OCI-LY7 (cell line): ENCODE data around the gene KCNH1. TPM values are rescaled to one million over a fixed set of nuclear protein-coding genes. Genes with fewer than 3 reads are reported as not detected.

Experiments used
- BruUV-seq: library from RNA; stranded (reverse); fragments of 400-500 nt; replicated peaks from 2 replicates; lab custom pipeline; 2021; lab: Mats Ljungman, UMichigan
- CTCF ChIA-PET: fragments of 300-600 bp; sonication (Branson Sonifier 250); formaldehyde crosslinking; loops from one replicate; lab custom pipeline; 2022; ENCODE audit warnings: antibody characterized with exemption; ENCODE audit not compliant: unreplicated experiment; lab: Charles Lee
- POLR2A ChIA-PET: fragments of 300-600 bp; sonication (Branson Sonifier 250); formaldehyde crosslinking; loops from one replicate; lab custom pipeline; 2022; ENCODE audit warnings: antibody characterized with exemption; lab: Charles Lee
- DNase-seq: peaks from one replicate; pipeline ENCODE4 v3.0.0-alpha.2; 2015; ENCODE audit warnings: low spot score
- H2AFZ ChIP-seq: fragments of 200-600 bp; sonication (generic), shearing (Covaris generic); 2 replicates; pipeline ENCODE4 v1.6.1; 2014; ENCODE audit warnings: mild to moderate bottlenecking, antibody characterized with exemption, low read length, moderate library complexity
- H3K27ac ChIP-seq: fragments of 200-600 bp; sonication (generic); 2 replicates; pipeline ENCODE4 v1.5.1; 2014; ENCODE audit warnings: mixed run types, low read depth, mild to moderate bottlenecking, moderate library complexity, low read length, inconsistent platforms; ENCODE audit not compliant: poor library complexity, severe bottlenecking
- H3K36me3 ChIP-seq: fragments of 200-600 bp; sonication (generic); 2 replicates; pipeline ENCODE4 v1.6.1; 2014; ENCODE audit warnings: mild to moderate bottlenecking, antibody characterized with exemption, low read length, moderate library complexity, mixed read lengths; ENCODE audit not compliant: insufficient read depth
- H3K4me1 ChIP-seq: fragments of 200-600 bp; sonication (generic); 2 replicates; pipeline ENCODE4 v1.5.1; 2014; ENCODE audit warnings: mild to moderate bottlenecking, low read length; ENCODE audit not compliant: insufficient read depth, poor library complexity, severe bottlenecking
- H3K4me2 ChIP-seq: fragments of 200-600 bp; sonication (generic); 2 replicates; pipeline ENCODE4 v1.6.1; 2014; ENCODE audit warnings: mild to moderate bottlenecking, low read length
- H3K4me3 ChIP-seq: fragments of 200-600 bp; sonication (generic); 2 replicates; pipeline ENCODE4 v1.5.1; 2014; ENCODE audit warnings: mild to moderate bottlenecking, low read depth, low read length; ENCODE audit not compliant: poor library complexity, severe bottlenecking
- H3K79me2 ChIP-seq: fragments of 200-600 bp; sonication (generic); 2 replicates; pipeline ENCODE4 v1.6.1; 2016; ENCODE audit warnings: low read depth, mild to moderate bottlenecking, low read length, moderate library complexity, mixed read lengths; ENCODE audit not compliant: insufficient read depth
- H3K9me2 ChIP-seq: fragments of 200-600 bp; sonication (generic); 2 replicates; pipeline ENCODE4 v1.6.1; 2016; ENCODE audit warnings: mild to moderate bottlenecking, low read length, mixed read lengths; ENCODE audit not compliant: insufficient read depth
- H3K9me3 ChIP-seq: fragments of 200-600 bp; sonication (generic); 2 replicates; pipeline ENCODE4 v1.6.1; 2014; ENCODE audit warnings: mild to moderate bottlenecking, mixed run types, low read length, mixed read lengths
- H4K20me1 ChIP-seq: fragments of 200-600 bp; sonication (generic); 2 replicates; pipeline ENCODE4 v1.6.1; 2014; ENCODE audit warnings: mild to moderate bottlenecking, antibody characterized with exemption, low read length, moderate library complexity, mixed read lengths; ENCODE audit not compliant: insufficient read depth
- CTCF ChIP-seq: fragments of 200-600 bp; sonication (generic); conservative IDR thresholded peaks from 2 replicates; pipeline ENCODE4 v1.5.1; 2014; ENCODE audit warnings: mild to moderate bottlenecking, antibody characterized with exemption, low read length, moderate library complexity, mixed read lengths
- EZH2phosphoT487 ChIP-seq: fragments of 200-600 bp; sonication (generic); IDR thresholded peaks from 2 replicates; pipeline ENCODE4 v1.6.1; 2018; ENCODE audit warnings: low read depth, borderline replicate concordance, mild to moderate bottlenecking, mixed run types, antibody characterized with exemption, low read length, moderate library complexity, mixed read lengths
- intact Hi-C: fragments of 100-400 bp; cut with micrococcal nuclease; formaldehyde crosslinking; loops from one replicate; pipeline ENCODE4 v1.10.0; 2022; ENCODE audit not compliant: unreplicated experiment
- total RNA-seq, 2 experiments: library from RNA; depleted of rRNA in 1 of 2; stranded (reverse); fragments of >200 nt in 1 of 2; shearing (Covaris generic) in 1 of 2; gene quantifications; 2 replicates each; pipeline ENCODE4 v1.2.3, GENCODE V29; 2014 to 2022

KCNH1 gene
- total RNA-seq, 2 experiments from 2014 or later: not detected

- ChIA-PET POLR2A (interaction anchor here (0.7 kb wide), 1 partner anchor 59 kb away, joined by 3 read pairs; no protein-coding TSS in a partner anchor), CTCF (no interaction called here)
- no peaks in the 10 kb centered on the region for H3K79me2 ChIP-seq
- H3K4me2 ChIP-seq: no peak overlapping the region
- no peak overlapping the region for H2AFZ ChIP-seq
- H4K20me1 ChIP-seq: no peaks in the 10 kb centered on the region
- no peak for TF ChIP-seq CTCF
- TF ChIP-seq EZH2phosphoT487: no peak
- no peak overlapping the region for H3K27ac ChIP-seq
- H3K4me3 ChIP-seq: no peak overlapping the region
- H3K9me2 ChIP-seq: no peaks in the 10 kb centered on the region
- H3K36me3 ChIP-seq: no peaks in the 10 kb centered on the region
- DNase-seq: no peak
- no peaks in the 10 kb centered on the region for H3K4me1 ChIP-seq
- no peaks in the 10 kb centered on the region for H3K9me3 ChIP-seq
- intact Hi-C loops: no loop called here
- no TSS peak for BruUV-seq
Observed at GRCh38 chr1:210676539-210676938, 457.4 kb downstream of the KCNH1 start.

- H3K4me1 ChIP-seq: no peaks in the 10 kb centered on the region
- BruUV-seq: no TSS peak
- no peak for TF ChIP-seq EZH2phosphoT487
- TF ChIP-seq CTCF: no peak
- no peak overlapping the region for H3K27ac ChIP-seq
- no peak overlapping the region for H3K4me3 ChIP-seq
- no peaks in the 10 kb centered on the region for H3K36me3 ChIP-seq
- H3K9me2 ChIP-seq: no peaks in the 10 kb centered on the region
- H3K4me2 ChIP-seq: no peak overlapping the region
- DNase-seq: no peak
- no peaks in the 10 kb centered on the region for H3K9me3 ChIP-seq
- H2AFZ ChIP-seq: no peak overlapping the region
- POLR2A ChIA-PET: no interaction called here
- intact Hi-C loops: no loop called here
- H3K79me2 ChIP-seq: no peaks in the 10 kb centered on the region
- no peaks in the 10 kb centered on the region for H4K20me1 ChIP-seq
- CTCF ChIA-PET: no interaction called here
Observed at GRCh38 chr1:210674151-210674550, 459.8 kb downstream of the KCNH1 start.

GRCh38 chr1:210669951-210670350 is 464.0 kb downstream of the KCNH1 start:
- no peaks in the 10 kb centered on the region for H4K20me1 ChIP-seq
- H3K9me2 ChIP-seq: no peaks in the 10 kb centered on the region
- no peak overlapping the region for H3K4me2 ChIP-seq
- H3K27ac ChIP-seq: no peak overlapping the region
- H3K4me1 ChIP-seq: no peaks in the 10 kb centered on the region
- no peaks in the 10 kb centered on the region for H3K36me3 ChIP-seq
- TF ChIP-seq EZH2phosphoT487 (no peak), CTCF (no peak)
- no peak overlapping the region for H2AFZ ChIP-seq
- BruUV-seq: no TSS peak
- CTCF ChIA-PET: interaction anchor here (0.6 kb wide), 1 partner anchor 842 kb away, joined by 3 read pairs; no protein-coding TSS in a partner anchor
- POLR2A ChIA-PET: no interaction called here
- DNase-seq: no peak
- intact Hi-C loops: no loop called here
- no peak overlapping the region for H3K4me3 ChIP-seq
- H3K9me3 ChIP-seq: no peaks in the 10 kb centered on the region
- H3K79me2 ChIP-seq: no peaks in the 10 kb centered on the region
